ENCODE measurements around the gene ZNF276. TPM values are rescaled to one million over a fixed set of nuclear protein-coding genes. Genes with fewer than 3 reads are reported as not detected.
"Not testable (repeated sequence)": the region's sequence is repeated elsewhere in the genome, so short reads cannot be mapped to it uniquely, and the experiment has no call there.

ZNF276 gene, protein sequence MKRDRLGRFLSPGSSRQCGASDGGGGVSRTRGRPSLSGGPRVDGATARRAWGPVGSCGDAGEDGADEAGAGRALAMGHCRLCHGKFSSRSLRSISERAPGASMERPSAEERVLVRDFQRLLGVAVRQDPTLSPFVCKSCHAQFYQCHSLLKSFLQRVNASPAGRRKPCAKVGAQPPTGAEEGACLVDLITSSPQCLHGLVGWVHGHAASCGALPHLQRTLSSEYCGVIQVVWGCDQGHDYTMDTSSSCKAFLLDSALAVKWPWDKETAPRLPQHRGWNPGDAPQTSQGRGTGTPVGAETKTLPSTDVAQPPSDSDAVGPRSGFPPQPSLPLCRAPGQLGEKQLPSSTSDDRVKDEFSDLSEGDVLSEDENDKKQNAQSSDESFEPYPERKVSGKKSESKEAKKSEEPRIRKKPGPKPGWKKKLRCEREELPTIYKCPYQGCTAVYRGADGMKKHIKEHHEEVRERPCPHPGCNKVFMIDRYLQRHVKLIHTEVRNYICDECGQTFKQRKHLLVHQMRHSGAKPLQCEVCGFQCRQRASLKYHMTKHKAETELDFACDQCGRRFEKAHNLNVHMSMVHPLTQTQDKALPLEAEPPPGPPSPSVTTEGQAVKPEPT
- total RNA-seq (10 to 100 TPM in 4 of 6 donors, 1 to 10 TPM in 2; 7.9 to 18.7 (median 10.7) TPM), polyA plus RNA-seq (10 to 100 TPM; 29.1 to 49.3 TPM)

DNA sequence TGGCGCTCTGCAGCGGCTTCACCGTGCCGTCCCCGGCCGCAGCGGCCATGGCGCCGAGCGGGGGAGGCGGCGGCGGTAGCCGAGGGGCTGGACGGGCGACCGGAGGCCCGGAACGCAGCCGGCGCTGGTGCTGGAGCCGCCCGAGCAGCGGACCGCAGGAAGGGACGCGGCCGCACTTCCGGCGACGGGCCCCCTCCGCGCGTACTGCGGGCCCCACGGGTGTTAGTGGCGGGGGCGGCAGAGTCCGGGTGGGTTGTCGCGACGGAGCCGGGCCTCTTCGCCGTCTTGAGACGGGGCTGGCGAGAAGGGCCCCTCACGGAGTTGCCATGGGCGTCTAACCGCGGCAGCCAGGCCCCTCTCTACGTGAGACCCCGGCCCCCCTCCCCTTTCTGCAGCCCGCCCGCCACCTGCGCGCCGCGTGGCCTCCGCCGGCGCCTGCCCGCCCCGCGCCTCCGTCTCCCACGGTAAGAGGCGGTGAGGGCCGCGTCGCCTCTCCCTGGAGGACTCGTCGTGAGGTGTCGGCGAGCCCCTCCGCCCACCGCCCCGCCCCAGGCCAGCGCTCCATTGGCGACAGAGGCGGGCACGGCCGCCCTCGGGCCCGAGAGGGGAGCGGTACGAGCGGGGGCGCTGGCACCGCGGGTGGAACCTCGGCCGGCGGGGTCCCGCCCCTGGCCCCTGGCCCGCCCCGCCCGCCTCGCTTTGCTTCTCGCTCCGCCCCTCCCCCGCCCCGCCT is at the start of gene ZNF276, which contains the start of gene VPS9D1:
ZNF276 (plus strand) TSS at position 725 of the 733 bp plus-strand sequence. CDS start 104 bp downstream, outside the sequence.
VPS9D1 (minus strand) TSS at position 86 of the 733 bp plus-strand sequence; CDS start at position 49, 37 bp downstream.
- ATAC-seq: peak; percentile 85 to 88 (median 86)
- TF ChIP-seq, protein P1, sequence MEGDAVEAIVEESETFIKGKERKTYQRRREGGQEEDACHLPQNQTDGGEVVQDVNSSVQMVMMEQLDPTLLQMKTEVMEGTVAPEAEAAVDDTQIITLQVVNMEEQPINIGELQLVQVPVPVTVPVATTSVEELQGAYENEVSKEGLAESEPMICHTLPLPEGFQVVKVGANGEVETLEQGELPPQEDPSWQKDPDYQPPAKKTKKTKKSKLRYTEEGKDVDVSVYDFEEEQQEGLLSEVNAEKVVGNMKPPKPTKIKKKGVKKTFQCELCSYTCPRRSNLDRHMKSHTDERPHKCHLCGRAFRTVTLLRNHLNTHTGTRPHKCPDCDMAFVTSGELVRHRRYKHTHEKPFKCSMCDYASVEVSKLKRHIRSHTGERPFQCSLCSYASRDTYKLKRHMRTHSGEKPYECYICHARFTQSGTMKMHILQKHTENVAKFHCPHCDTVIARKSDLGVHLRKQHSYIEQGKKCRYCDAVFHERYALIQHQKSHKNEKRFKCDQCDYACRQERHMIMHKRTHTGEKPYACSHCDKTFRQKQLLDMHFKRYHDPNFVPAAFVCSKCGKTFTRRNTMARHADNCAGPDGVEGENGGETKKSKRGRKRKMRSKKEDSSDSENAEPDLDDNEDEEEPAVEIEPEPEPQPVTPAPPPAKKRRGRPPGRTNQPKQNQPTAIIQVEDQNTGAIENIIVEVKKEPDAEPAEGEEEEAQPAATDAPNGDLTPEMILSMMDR (IDR thresholded peaks at IDR 0.05): no peak
- Histone ChIP-seq H3K9me3 (no peaks in the 10 kb centered on the region), H3K27ac (peak within 1 kb of the TSS; percentile 89 to 97 (median 96)), H3K4me1 (peaks cover 7 to 9% (median 8%) of the 10 kb centered on the region in 3 donors), H3K36me3 (peaks cover 0 to 8% (median 0%) of the 10 kb centered on the region in 3 donors), H3K4me3 (peak within 1 kb of the TSS; percentile 75 to 94 (median 87)), H3K27me3 (no peaks in the 10 kb centered on the region)
- peak; percentile 75 to 93 (median 85) for DNase-seq
- 0% methylated on average over 38 to 103 of the region's 103 CpGs for WGBS, 2 donors
- FAIRE-seq: no peak
- intact Hi-C loops (cut with DNase I): no loop called here

DNA sequence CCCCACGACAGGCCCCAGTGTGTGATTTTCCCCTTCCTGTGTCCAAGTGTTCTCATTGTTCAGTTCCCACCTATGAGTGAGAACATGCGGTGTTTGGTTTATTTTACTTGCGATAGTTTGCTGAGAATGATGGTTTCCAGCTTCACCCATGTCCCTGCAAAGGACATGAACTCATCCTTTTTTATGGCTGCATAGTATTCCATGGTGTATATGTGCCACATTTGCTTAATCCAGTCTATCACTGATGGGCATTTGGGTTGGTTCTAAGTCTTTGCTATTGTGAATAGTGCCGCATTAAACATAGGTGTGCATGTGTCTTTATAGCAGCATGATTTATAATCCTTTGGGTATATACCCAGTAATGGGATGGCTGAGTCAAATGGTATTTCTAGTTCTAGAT is 49.8 kb upstream of the ZNF276 start:
- H3K4me3 ChIP-seq; H3K27me3 ChIP-seq; H3K36me3 ChIP-seq; H3K27ac ChIP-seq; ATAC-seq; FAIRE-seq; DNase-seq; H3K4me1 ChIP-seq; H3K9me3 ChIP-seq; intact Hi-C loops (cut with DNase I): not testable (repeated sequence)
- 90 to 94% methylated on average over 4 of the region's 4 CpGs for WGBS, 2 donors

DNA sequence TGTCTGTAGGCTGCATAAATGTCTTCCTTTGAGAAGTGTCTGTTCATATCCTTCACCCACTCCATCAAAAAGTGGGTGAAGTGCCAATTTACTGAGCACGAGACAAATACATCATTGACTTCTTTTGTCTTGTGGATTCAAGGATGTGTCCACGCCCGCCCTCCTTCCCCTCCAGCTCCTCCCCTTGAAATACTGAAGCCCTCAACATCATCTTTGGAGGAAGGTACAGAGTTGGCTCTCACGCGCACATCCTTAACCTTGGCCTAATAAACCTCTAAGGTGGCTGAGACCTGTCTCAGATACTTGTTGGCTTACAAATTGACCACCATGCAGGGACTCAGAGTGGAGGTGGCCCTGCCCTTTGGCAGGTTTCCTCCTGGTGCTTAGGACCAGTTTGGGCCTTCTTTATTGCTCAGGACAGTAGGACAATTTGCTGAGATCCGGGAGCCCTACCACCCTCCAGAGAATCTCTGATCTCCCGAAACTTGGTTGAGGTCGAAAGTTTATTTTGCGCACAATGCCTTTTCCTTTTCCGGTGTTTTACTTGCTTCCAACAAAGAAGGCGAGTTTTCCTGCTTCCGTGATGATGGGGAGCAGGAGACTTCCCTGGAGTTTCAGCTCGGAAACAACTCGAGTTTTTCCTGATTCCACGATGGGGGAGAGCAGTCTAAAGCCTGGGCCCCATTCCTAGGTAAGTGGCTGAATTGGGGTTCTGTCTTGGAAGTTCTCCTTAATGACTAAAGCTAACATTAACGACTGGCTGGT is 49.0 kb upstream of the ZNF276 start:
- H3K27ac ChIP-seq: no peak overlapping the region
- no peak overlapping the region for H3K4me3 ChIP-seq
- DNase-seq: peak in 1 of 6 donors; percentile 5
- no peaks in the 10 kb centered on the region for H3K27me3 ChIP-seq
- 87 to 90% methylated on average over 16 of the region's 16 CpGs for WGBS, 2 donors
- intact Hi-C loops (cut with DNase I): no loop called here
- FAIRE-seq: no peak
- no peaks in the 10 kb centered on the region for H3K4me1 ChIP-seq
- ATAC-seq: no peak
- TF ChIP-seq, protein P1 (IDR thresholded peaks at IDR 0.05): no peak
- no peaks in the 10 kb centered on the region for H3K36me3 ChIP-seq
- no peaks in the 10 kb centered on the region for H3K9me3 ChIP-seq

DNA sequence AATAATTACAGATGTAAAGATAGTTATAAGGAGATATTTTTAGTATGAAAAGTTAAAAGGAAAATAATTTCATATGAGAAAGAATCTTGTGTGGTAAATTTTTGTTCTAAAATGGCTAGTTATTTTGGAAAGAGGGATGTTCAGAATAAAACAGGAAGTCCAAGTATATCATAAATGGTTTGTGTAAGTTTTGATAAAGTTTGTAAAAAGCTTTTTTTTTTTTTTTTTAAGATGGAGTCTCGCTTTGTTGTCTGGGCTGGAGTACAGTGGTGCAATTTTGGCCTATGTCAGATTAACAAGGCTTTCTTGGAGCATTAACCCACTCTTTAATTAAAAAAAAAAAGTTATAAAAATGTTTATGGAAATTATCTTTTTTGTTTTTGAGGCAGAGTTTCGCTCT is 43.1 kb upstream of the ZNF276 start:
- DNase-seq (no peak), ATAC-seq (no peak), FAIRE-seq (no peak)
- Histone ChIP-seq H3K27me3 (no peaks in the 10 kb centered on the region), H3K27ac (no peak overlapping the region), H3K9me3 (no peaks in the 10 kb centered on the region), H3K4me1 (no peaks in the 10 kb centered on the region), H3K36me3 (no peaks in the 10 kb centered on the region), H3K4me3 (no peak overlapping the region)
- intact Hi-C loops (cut with DNase I): no loop called here
- 97 to 98% methylated on average over 2 of the region's 2 CpGs for WGBS, 2 donors
- TF ChIP-seq, protein P1 (IDR thresholded peaks at IDR 0.05): no peak
